NOMO-1 (cell line): ENCODE data around the gene ALDH3A1.
A peak's percentile ranks its signal among the peaks of the same experiment; 100 is the strongest.

Experiments
- DNase-seq, 2 experiments: peaks; one replicate each; lab custom pipeline; 2025; ENCODE audit not compliant: unreplicated experiment in 2 of 2; lab: John Stamatoyannopoulos, UW

ALDH3A1 gene

GRCh38 chr17:19742495-19742894, 5.6 kb downstream of the ALDH3A1 start:
- DNase-seq, result no peak

- DNase-seq, result no peak
Observed at GRCh38 chr17:19741832-19742457, 6.2 kb downstream of the ALDH3A1 start.

GRCh38 chr17:19740933-19741332, 7.2 kb downstream of the ALDH3A1 start:
- DNase-seq, result no peak

GRCh38 chr17:19739241-19740201, 8.6 kb downstream of the ALDH3A1 start:
- DNase-seq, result no peak

- no peak for DNase-seq
Observed at GRCh38 chr17:19738757-19739156, 9.3 kb downstream of the ALDH3A1 start.

- no peak for DNase-seq
Observed at GRCh38 chr17:19738073-19738449, 10.0 kb downstream of the ALDH3A1 start.

- no peak for DNase-seq
Observed at GRCh38 chr17:19737305-19738072, 10.6 kb downstream of the ALDH3A1 start.

- no peak for DNase-seq
Observed at GRCh38 chr17:19736071-19736470, 12.0 kb downstream of the ALDH3A1 start.

GRCh38 chr17:19733953-19734526, 14.1 kb downstream of the ALDH3A1 start:
- no peak for DNase-seq

- no peak for DNase-seq
Observed at GRCh38 chr17:19731626-19732025, 16.5 kb downstream of the ALDH3A1 start.

- DNase-seq, result peak; percentile 13 to 19
Observed at GRCh38 chr17:19730843-19731242, 17.3 kb downstream of the ALDH3A1 start.

GRCh38 chr17:19729900-19730299, 18.2 kb downstream of the ALDH3A1 start:
- DNase-seq, result no peak

- no peak for DNase-seq
Observed at GRCh38 chr17:19728084-19728495, 20.0 kb downstream of the ALDH3A1 start.

GRCh38 chr17:19727501-19728078, 20.5 kb downstream of the ALDH3A1 start:
- DNase-seq, result no peak

- no peak for DNase-seq
Observed at GRCh38 chr17:19726631-19727376, 21.3 kb downstream of the ALDH3A1 start.

- no peak for DNase-seq
Observed at GRCh38 chr17:19725486-19725885, 22.6 kb downstream of the ALDH3A1 start.

- peak; percentile 72 to 82 for DNase-seq
Observed at GRCh38 chr17:19724501-19725420, 23.3 kb downstream of the ALDH3A1 start.

- no peak for DNase-seq
Observed at GRCh38 chr17:19723964-19724363, 24.1 kb downstream of the ALDH3A1 start.
